SH-SY5Y (cell line): ENCODE data around the gene PPP6R1.

Experiments used
- GATA2 ChIP-seq: IDR thresholded peaks from 2 replicates; pipeline ENCODE4 v1.6.1; 2011; ENCODE audit warnings: mild to moderate bottlenecking, low read depth, low read length
- GATA3 ChIP-seq: IDR thresholded peaks from 2 replicates; pipeline ENCODE4 v1.6.1; 2011; ENCODE audit warnings: low read depth, mild to moderate bottlenecking, low read length, moderate library complexity

- no peak for TF ChIP-seq GATA2
- TF ChIP-seq GATA3: no peak
Measured at GRCh38 chr19:55242517-55242916, 16.3 kb downstream of the PPP6R1 start.
